ENCODE measurements around the gene GUF1.

Gene GUF1, protein sequence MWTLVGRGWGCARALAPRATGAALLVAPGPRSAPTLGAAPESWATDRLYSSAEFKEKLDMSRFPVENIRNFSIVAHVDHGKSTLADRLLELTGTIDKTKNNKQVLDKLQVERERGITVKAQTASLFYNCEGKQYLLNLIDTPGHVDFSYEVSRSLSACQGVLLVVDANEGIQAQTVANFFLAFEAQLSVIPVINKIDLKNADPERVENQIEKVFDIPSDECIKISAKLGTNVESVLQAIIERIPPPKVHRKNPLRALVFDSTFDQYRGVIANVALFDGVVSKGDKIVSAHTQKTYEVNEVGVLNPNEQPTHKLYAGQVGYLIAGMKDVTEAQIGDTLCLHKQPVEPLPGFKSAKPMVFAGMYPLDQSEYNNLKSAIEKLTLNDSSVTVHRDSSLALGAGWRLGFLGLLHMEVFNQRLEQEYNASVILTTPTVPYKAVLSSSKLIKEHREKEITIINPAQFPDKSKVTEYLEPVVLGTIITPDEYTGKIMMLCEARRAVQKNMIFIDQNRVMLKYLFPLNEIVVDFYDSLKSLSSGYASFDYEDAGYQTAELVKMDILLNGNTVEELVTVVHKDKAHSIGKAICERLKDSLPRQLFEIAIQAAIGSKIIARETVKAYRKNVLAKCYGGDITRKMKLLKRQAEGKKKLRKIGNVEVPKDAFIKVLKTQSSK

DNA sequence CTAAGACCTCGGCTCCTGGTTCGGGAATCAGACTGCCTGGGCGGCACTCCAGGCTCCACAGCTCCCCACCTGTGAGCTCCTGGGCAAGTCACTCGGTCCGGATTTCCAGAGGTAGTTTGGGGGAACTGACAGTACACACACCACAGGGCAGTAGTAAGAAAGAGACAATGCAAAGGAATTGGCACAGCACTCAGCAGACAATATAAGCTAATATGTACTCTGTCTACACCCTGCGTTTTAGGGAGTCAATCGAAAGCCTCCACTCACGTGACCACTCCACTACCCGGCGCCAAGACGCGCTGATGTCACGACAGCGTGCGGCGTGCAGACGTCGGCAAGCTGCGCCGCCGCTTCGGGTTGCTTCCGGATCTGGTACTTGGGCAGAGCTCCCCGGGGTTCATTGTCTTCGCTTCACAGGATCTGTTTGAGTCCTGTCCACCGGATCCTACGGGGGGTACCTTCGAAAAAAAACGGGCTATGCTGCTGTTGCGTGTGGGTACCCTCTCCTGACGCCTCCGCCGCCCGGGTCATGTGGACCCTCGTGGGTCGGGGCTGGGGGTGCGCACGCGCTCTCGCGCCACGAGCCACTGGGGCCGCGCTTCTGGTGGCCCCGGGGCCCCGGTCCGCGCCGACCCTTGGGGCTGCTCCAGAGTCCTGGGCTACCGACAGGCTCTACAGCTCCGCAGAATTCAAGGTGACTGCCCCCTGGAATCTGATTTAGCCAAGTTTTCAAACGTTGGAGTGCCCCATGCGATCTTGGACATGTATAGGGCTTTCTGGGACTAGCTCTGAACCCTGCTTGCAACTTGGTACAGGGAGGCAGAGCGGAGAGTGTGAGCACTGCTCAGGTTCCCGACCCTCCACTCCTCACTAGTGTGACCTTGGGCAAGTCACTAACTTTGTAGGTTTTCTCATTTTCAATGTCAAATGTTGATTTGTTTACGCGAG, at the start of gene GUF1:
GUF1 (plus strand) TSS at position 327 of the 948 bp plus-strand sequence; CDS start at position 530, 203 bp downstream.
- DNase-seq (ENCODE audit: low read depth in 2 of 2), result peak; percentile 75 to 78

DNA sequence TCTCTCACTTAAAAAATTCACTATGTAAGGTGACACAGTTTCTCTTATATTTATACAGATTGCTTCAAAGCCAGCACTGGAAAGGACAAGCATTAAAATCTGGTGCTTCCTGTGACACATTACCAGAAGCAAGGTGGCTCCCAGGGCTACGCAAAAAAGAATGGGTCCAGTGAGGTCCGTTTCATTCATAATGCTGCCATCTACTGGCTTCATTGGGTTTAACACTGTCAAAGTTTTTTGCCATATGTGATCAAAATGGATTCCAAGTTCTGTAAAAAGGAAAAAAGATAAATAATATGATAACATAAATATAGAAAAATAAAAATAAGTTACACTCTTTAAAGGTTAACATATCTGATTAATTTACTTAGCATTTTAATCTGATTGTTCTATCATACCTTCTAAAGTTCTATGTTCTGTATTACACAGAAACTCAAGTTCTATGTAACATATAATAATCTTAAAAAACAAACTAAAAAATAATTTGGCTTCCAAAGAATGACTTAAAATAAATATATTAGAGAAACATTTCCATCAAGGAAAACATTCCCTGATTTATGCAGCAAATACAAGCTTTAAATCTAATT, 48.8 kb upstream of the GUF1 start:
- DNase-seq (ENCODE audit: low read depth in 2 of 2), result peak in 1 of 2 donors; percentile 8

DNA sequence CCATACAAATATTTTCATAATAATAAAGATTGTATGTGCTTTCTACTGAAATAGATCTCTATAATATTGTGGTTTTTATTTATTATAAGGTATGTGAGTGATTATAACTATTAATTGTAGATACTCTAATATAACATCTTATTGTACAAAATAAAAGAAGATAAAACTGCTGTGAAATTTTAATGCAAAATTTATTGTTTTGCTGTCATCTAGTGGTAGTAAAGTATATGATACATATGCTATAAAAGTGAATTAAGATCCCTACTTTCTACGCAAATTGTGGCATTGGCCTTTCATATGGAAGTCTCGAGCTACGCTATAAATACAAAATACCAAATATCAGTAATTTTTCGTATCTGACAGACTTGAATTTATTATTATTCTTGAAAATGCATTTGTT, 46.1 kb upstream of the GUF1 start:
- no peak for DNase-seq (ENCODE audit: low read depth in 2 of 2)

DNA sequence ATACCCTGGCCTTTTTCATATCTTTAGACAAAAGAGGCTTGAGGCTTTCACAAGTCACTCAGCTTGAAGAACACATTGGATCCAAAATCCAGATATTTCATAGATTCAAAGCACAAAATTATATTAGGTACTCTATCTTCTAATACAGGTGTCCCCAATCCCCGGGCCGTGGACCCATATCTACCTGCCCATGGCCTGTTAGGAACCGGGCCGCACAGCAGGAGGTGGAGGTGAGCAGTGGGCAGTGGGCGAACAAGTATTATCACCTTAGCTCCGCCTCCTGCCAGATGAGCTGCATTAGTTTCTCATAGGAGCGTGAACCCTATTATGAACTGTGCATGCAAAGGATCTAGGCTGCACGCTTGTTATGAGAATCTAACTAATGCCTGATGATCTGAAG, 45.5 kb upstream of the GUF1 start:
- DNase-seq (ENCODE audit: low read depth in 2 of 2), result no peak

DNA sequence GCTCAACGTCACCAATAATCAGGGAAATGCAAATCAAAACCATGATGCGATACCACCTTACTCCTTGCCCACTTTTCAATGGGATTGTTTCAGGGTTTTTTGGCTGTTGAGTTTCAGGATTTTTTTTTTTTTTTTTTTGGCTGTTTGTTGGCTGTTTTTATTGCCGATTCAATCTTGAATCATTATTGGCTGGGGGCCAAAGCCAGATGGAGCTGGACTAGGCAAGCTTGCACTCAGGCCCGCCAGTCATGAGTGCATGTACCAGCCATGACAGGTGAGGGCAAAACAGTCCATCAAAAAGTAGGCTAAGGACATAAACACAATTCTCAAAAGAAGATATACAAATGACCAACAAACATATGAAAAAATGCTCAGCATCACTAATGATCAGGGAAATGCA, 40.1 kb upstream of the GUF1 start:
- DNase-seq (ENCODE audit: low read depth in 2 of 2), result no peak

DNA sequence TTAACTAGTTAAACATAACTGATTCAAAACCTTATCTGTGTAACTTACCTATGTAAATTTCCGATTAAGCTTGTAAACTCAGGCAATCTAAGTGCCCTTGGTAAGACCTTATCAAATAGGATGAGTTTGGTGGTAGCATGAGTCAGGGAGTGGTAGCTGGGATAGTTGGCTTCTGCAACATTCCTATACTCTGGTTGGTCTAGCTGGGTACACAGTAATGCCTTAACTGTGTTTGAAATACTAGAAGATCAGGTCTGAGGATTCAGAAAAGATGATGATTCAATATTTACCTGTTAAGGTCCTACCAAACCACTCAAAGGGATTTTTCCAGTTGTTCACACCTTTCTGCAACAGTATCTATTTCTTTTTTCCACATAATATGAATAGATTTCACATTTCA, 32.1 kb upstream of the GUF1 start:
- no peak for DNase-seq (ENCODE audit: low read depth in 2 of 2)

DNA sequence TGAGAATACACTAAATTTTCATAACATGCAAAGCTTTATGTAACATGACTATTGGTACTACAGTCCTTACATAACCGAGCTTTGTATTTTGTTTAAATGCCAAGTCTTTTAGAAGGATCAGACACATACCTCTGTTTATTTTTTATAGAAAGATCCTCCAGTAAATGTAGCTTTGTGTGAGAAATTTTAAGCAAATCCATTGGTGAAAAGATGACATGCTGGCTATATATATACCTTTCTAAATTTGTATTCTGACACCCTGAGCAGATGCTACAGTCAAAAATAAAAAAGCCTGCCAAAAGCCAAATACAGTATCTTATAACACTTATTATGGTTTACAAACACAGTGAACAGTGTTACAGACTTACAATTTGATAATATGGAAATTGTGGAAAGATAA, 26.8 kb upstream of the GUF1 start, which contains the start of gene YIPF7:
YIPF7 (minus strand) TSS at position 201 of the 400 bp plus-strand sequence. CDS start 1,525 bp downstream, outside the sequence.
- DNase-seq (ENCODE audit: low read depth in 2 of 2), result no peak

DNA sequence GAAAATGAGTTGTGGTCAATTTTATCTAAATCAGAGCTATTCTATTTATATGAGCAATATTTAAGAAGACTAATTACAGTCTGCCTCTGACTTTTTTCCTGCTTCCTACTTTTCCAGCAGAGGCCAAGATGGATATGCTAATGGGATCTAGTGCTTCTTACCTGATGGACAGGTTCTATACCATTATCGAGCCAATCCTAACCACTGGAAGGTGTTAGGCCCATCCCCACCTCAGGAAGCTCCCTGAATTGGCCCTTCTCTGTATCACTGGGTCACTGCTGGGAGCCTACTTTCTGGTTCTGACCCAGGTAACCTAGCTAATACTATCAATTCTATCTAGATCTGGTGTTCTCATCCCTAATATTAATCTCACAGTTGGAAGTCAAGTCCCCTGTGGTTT, 26.2 kb upstream of the GUF1 start:
- no peak for DNase-seq (ENCODE audit: low read depth in 2 of 2)

DNA sequence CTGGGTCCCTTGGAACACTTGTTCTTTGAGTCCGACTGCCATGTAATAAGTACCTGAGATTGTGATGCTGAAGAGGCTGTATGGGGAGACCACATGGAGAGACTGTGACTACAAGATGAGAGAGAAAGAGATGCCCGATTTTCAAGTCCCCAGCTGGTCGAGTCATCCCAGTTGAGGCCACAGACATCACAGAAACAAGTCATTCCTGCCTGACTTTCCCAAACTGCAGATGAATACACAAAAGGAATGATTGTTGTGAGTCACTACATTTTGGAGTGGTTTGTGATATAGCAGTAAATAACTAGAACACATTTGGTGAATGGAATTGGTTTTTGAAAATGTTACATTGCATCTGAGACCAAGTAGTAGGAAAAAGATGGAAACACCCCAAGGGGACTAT, 17.8 kb upstream of the GUF1 start:
- no peak for DNase-seq (ENCODE audit: low read depth in 2 of 2)

DNA sequence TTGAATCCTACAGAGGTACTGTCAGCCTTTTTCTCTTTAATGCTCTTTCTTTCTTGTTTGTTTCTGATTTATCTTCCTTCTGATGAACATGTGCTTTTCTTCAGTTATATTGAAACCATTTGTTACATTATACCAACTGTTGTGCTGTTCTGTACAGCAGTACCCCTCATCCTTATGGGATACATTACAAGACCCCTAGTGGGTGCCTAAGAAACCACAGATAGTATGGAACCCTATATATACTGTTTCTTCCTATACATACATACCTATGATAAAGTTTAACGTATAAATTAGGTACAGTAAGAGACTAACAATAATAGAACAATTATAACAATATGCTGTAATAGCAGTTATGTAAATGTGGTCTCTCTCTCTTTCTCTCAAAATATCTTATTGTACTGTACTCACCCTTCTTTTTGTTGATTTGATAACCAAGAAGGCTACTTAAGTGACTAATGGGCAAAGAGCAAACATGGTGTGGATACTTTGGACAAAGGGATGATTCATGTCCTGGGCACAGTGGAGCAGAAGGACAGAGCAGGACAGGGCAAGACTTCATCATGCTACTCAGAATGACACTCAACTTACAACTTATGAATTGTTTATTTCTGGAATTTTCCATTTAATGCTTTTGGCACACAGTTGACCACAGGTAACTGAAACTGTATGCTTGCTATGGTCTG, 16.1 kb upstream of the GUF1 start:
- DNase-seq (ENCODE audit: low read depth in 2 of 2), result no peak

DNA sequence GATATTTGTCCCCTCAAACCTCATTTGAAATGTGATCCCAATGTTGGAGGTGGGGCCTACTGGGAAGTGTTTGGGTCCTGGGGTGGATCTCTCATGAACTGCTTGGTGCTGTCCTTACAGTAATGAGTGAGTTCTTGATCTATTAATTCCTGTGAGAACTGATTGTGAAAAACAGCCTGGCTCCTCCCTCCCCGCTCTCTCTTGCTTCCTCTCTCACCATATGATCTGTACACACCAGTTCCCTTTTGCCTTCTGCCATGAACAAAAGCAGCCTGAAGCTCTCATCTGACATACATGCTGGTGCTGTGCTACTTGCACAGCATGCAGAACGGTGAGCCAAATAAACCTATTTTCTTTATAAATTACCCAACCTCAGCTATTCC, 15.6 kb upstream of the GUF1 start:
- DNase-seq (ENCODE audit: low read depth in 2 of 2), result no peak

DNA sequence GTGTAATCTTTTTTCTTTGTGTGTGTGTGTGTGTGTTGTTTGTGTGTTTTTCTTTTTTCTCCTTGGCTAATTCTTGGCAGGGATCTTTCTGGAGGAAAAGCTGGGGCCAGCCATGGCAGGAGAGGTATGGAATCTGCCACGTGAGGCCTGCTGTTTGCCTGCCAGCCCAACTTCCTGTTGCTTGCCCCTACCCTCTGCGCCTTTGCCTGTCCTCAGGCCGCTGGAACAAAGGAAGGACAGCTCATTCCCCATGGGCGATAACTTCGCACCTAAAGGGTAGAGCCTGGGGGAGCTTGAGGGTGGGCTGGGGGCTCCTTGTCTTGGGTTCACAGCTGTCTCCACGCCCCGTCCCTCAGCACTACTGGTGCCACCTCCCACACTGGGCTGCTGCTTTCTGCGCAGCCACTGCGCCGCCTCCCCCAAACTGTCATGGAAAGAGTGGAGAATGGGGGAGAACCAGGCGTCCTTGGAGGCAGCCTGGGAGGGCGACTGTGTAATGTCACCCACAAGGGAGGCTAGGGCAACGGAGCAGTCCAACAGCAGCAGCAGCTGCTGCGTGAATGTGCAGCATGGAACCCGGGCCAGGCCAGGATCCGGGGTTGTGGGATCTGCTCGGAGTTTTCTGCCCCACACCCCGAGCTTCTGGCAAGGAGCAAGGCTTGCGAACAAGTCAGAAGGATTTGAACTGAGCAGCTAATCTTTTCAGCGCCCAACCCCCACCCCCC, 14.5 kb upstream of the GUF1 start:
- DNase-seq (ENCODE audit: low read depth in 2 of 2), result no peak

DNA sequence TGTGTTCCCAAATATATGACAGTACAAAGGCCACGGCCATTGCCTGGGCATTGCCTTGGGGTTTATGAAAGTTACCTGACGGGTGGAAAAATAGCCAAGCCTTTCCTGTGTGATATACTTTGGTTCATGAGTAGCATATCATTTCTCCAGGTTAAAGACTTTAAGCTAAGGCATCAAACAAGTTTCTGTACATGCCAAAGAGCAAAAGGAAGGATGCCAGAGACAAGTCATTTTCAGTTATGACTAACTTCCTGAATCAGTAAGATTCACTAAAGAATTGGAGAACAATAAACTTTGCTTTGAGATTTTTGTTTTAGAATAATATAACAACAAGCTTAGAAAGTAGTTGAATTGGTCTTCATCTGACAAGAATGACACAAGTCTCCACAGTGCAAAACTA, 9.7 kb upstream of the GUF1 start:
- no peak for DNase-seq (ENCODE audit: low read depth in 2 of 2)

DNA sequence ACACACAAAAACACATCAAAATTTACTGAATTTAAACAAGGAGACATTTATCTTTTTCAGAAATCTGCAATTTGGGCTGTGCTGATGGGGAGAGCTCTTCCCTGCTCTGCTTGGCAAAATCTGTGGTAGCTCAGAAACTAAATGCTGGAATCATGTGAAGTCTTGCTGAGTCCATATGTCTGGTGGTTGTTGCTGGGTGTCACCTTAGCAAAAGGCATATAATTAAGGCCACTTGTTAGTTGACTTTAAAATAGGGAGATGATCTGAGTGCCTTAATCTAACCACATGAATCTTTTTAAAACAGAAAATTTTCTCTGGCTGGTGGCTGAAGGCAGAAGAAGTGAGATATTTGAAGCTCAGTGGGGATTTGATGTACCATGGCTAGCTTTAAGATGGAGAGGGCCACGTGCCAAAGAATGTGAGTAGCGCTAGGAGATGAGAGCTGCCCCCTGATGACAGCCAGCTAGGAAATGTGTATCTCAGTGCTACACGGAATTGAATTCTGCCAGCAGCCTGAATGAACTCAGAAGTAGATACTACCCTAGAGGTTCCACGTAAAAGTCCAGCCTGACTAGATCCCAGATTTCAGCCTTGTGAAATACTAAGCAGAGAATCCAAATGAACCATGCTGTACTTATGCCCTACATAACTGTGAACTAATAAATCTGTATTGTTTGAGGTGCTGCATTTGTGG, 7.6 kb upstream of the GUF1 start:
- DNase-seq (ENCODE audit: low read depth in 2 of 2), result no peak

DNA sequence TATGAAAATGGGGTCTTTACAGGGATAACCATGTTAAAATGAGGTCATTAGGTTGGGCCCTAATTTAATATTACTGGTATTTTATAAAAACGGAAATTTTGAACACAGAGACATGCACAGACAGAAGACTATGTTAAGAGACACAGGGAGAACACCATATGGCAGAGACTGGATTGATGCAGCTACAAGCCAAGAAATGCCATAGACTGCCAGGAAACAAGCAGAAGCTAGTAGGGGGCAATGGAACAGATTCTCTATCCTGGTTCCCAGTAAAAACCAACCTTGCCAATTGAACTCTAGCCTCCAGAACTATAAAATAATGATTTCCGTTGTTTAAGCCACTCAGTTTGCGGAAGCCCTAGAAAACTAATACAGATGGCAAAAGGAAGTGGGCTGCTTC, 6.6 kb upstream of the GUF1 start:
- DNase-seq (ENCODE audit: low read depth in 2 of 2), result no peak

DNA sequence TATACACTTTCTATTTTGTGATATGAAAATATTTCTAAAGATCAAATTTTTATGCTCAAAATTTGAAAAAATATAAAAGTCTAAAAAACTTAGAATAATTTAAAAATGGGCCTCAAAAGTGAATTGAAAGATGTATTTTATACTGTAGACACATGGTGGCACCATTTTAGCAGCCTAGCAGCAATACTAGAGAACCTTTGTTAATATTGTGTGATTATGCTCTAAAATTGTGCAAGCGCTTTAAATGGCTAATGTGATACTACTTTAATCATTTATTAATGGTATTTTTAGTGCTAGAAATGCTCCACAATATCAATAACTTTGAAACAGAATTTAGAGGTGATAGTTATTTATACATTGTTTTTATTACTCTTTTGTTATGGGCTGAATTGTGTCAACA, 3.7 kb upstream of the GUF1 start:
- DNase-seq (ENCODE audit: low read depth in 2 of 2), result no peak

DNA sequence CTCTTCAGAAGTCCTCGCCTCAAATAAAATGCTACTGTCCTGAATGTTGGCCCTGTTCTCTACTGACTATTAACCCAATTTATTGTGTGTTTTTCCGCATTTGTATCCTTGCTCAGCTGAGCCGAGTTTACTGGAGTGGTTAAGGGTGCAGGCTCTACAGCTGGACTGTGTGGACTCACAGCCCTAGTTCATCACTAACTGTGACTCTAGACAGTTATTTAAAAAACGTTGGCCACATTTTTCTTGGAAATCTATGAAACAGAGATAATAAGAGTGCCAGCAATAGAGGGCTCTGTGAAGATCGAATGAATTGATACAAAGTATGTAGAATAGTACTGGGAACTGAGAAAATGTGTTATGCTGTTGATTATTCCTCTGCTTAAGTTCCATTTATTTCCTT, 2.9 kb upstream of the GUF1 start:
- no peak for DNase-seq (ENCODE audit: low read depth in 2 of 2)

DNA sequence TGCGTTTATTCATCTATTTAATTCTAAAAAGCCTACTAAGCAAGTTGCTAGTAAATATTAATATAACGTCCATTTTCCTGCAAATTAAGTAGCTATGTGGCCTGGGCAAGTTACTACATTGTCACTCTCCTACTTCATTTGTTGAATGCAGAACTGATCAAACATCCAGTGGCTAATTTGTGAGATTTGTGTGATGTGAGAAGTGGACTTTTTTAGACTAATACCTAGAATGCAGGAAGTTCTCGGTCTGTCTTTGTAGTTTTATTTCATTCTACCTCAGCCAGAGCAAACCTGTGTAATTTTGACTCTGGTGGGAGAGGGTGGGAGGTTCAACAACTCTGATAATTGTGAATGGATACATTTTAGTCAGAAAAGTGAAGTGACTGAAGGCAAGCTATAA, 840 bp downstream of the GUF1 start:
- no peak for DNase-seq (ENCODE audit: low read depth in 2 of 2)

DNA sequence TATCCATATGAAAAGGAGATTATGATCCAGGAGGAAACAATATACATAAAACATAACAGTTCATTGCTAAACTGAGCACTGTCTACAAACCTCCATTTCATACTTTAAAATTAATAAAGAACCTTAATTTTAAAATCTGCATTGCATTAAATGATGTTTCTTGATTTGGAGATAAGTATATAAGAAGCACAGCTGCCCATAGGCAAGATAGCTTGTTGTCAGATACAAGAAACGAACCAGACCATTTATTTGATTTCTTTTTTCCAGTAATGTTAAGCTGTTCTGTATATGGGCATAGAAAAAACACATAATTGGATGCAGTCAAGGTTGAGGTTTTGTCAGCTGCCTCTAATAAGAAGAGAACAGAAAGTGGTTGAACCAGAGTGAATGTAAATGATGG, 6.4 kb downstream of the GUF1 start:
- no peak for DNase-seq (ENCODE audit: low read depth in 2 of 2)

DNA sequence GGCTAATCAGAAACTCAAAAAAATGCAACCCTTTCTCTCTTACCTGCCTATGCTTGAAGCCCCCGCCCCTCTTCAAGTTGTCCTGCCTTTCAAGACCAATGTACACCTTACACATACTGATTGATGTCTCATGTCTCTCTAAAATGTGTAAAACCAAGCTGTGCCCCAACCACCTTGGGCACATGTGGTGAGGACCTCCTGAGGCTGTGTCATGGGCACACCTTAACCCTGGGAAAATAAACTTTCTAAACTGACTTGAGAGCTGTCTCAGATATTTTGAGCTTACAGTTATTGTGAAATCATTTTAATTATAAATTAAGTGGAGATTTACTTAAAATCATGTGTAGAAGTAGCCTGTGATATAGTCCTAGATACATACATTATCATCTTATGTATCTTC, 22.2 kb downstream of the GUF1 start:
- no peak for DNase-seq (ENCODE audit: low read depth in 2 of 2)
